PFSK-1 (cell line): ENCODE measurements around the gene CNGB1.

Experiments used
- FOXP2 ChIP-seq: optimal IDR thresholded peaks from 2 replicates; pipeline ENCODE3; 2011; ENCODE audit warnings: borderline replicate concordance, control low read depth, inconsistent platforms; ENCODE audit not compliant: insufficient read depth; ENCODE audit errors: extremely low read length, extremely low read depth
- POLR2AphosphoS5 ChIP-seq: IDR thresholded peaks from 2 replicates; pipeline ENCODE4 v1.6.1; 2012; ENCODE audit warnings: low read depth, mild to moderate bottlenecking, control low read depth, low read length, moderate library complexity
- REST ChIP-seq, 2 experiments: IDR thresholded peaks; 2 replicates each; pipeline versions ENCODE4 v1.6.1 to v1.8.0; 2011 to 2012; ENCODE audit warnings: low read depth in 2 of 2, low read length in 2 of 2, control low read depth in 1 of 2, inconsistent platforms in 1 of 2, mild to moderate bottlenecking in 1 of 2, moderate library complexity in 1 of 2; ENCODE audit not compliant: insufficient read depth in 1 of 2
- SIN3A ChIP-seq: IDR thresholded peaks from 2 replicates; pipeline ENCODE4 v1.6.1; 2012; ENCODE audit warnings: mild to moderate bottlenecking, low read length, moderate library complexity, borderline replicate concordance; ENCODE audit not compliant: insufficient read depth
- TAF1 ChIP-seq: IDR thresholded peaks from 2 replicates; pipeline ENCODE4 v1.6.1; 2012; ENCODE audit warnings: low read length, control low read depth, borderline replicate concordance; ENCODE audit not compliant: insufficient read depth

CNGB1 gene

DNA sequence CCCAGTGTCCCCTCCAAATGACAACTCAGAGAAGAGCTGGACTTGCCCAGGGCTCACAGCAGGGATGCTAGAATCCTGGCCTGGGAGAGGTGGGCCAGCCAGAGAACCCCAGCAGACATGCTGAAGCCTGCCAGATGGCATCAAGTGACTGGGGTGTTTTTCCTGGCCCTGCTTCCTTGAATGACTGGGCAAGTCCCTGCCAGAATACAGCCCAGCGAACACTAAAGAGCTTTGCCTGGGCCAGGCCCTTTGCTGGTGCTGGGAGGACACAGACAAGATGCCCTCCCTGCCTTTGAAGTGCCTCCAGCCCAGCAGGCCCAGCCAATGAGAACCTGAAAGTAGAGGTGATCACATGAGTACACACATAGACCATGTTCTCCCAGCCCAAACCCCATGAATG is 18.0 kb upstream of the CNGB1 start:
- no peak for TF ChIP-seq TAF1
- no peak for TF ChIP-seq POLR2AphosphoS5
- no peak for TF ChIP-seq REST (IDR thresholded peaks at IDR 0.05; ENCODE audit: insufficient read depth in 1 of 2, low read depth in 2 of 2, low read length in 2 of 2)
- no peak for TF ChIP-seq FOXP2
- no peak for TF ChIP-seq SIN3A

DNA sequence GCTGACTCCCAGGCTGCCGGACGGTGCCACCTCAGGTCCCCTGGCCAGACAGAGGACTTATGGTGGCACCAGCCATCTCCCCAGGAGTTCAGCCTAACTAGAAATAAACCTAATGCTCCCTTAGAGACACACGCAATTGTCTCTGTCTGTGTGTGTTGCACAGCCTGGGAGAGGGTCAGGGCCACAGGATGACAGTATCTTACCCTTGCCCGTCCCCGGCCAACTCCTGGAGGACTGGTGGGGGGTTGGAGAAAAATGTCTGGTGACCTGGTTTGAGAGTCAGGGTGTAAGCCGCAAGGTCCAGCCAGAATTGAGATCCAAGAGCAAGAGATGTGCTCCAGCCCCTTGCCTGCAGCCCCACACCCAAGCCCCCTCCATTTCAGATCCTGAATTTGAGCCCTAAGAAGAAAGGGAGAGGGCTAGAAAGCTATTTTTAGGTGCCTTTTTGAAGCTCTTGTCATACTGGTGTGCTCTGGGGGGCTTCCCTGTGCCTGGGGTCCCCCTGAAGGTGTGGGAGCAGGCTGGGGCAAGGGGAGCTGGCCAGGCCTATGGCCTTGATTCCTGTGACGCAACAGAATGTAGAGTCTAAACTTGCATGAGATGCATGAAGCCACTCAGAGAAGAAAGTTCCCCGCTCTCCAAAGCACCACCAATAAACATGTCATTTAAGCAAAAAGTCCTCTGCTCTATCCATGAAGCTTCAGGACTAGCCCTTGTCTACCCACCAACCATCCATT is 16.7 kb upstream of the CNGB1 start:
- no peak for TF ChIP-seq SIN3A
- TF ChIP-seq TAF1: no peak
- TF ChIP-seq FOXP2: no peak
- no peak for TF ChIP-seq POLR2AphosphoS5
- no peak for TF ChIP-seq REST (IDR thresholded peaks at IDR 0.05; ENCODE audit: insufficient read depth in 1 of 2, low read depth in 2 of 2, low read length in 2 of 2)

GRCh38 chr16:57986196-57986595 is 15.3 kb upstream of the CNGB1 start:
- TF ChIP-seq POLR2AphosphoS5 (no peak), TAF1 (no peak), FOXP2 (no peak), REST (IDR thresholded peaks at IDR 0.05; ENCODE audit: insufficient read depth in 1 of 2, low read depth in 2 of 2, low read length in 2 of 2) (no peak), SIN3A (no peak)

- no peak; the same call in 1 of the 2 replicates for TF ChIP-seq POLR2AphosphoS5
- TF ChIP-seq SIN3A: no peak
- no peak for TF ChIP-seq REST (IDR thresholded peaks at IDR 0.05; ENCODE audit: insufficient read depth in 1 of 2, low read depth in 2 of 2, low read length in 2 of 2)
- TF ChIP-seq TAF1: no peak
- TF ChIP-seq FOXP2: no peak
These were observed 14.6 kb upstream of the CNGB1 start for GRCh38 chr16:57985204-57986181.
